ENCODE data around the gene ULK4. TPM values are rescaled to one million over a fixed set of nuclear protein-coding genes. Genes with fewer than 3 reads are reported as not detected.

The ULK4 gene
- total RNA-seq, 1 experiment from 2014 or later: 6.3 TPM

DNA sequence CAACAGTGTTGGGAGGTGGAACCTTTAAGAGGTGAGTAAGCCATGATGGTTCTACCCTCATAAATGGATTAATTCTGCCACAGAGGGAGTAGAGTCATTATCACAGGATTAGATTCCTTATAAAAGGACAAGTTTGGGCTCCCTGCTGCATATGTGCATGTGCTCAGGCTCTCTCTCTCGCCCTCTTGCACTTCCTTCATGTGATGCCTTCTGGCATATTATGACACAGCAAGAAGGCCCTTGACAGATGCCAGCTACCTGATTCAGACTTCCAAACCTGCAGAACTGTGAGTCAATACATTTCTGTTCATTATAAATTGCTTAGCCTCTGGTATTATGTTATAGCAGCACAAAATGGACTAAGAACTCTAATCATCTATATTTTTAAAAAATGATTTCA lies 557.3 kb downstream of the ULK4 start:
- no peak for DNase-seq (ENCODE audit: low read depth, low spot score)
- Histone ChIP-seq H3K4me1 (ENCODE audit: control insufficient read depth in 1 of 2, insufficient read depth in 2 of 2, low read length in 2 of 2) (no peaks in the 10 kb centered on the region), H3K9me2 (ENCODE audit: insufficient read depth) (no peaks in the 10 kb centered on the region), H3K4me2 (ENCODE audit: low read length) (no peak overlapping the region), H3K27ac (ENCODE audit: low read depth, low read length) (no peak overlapping the region), H4K20me1 (ENCODE audit: insufficient read depth) (no peaks in the 10 kb centered on the region), H2AFZ (ENCODE audit: low read depth, low read length, poor library complexity, severe bottlenecking) (no peak overlapping the region), H3K79me2 (ENCODE audit: insufficient read depth, low read length) (no peaks in the 10 kb centered on the region), H3K36me3 (ENCODE audit: control insufficient read depth in 1 of 2, insufficient read depth in 2 of 2, low read length in 2 of 2) (no peaks in the 10 kb centered on the region), H3K4me3 (replicated peaks in 1 of 2; ENCODE audit: low read depth in 1 of 2, low read length in 2 of 2) (no peak overlapping the region), H3K27me3 (ENCODE audit: insufficient read depth, low read length) (no peaks in the 10 kb centered on the region), H3K9me3 (ENCODE audit: control insufficient read depth in 1 of 2, insufficient read depth in 1 of 2, low read depth in 1 of 2, low read length in 2 of 2) (no peaks in the 10 kb centered on the region), H3K9ac (ENCODE audit: low read length) (no peak overlapping the region)
- no TSS peak for BruUV-seq (replicated peaks)
- ChIA-PET RAD21 (ENCODE audit: low non-redundant PET in 1 of 2, low total read pairs in 2 of 2, uncharacterized antibody in 2 of 2, unreplicated experiment in 2 of 2) (no interaction called here), CTCF (no interaction called here), POLR2A (no interaction called here)
- intact Hi-C loops (cut with micrococcal nuclease): no loop called here
- TF ChIP-seq, protein P1, sequence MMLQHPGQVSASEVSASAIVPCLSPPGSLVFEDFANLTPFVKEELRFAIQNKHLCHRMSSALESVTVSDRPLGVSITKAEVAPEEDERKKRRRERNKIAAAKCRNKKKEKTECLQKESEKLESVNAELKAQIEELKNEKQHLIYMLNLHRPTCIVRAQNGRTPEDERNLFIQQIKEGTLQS (IDR thresholded peaks at IDR 0.05): no peak
- TF ChIP-seq POLR2A (IDR thresholded peaks at IDR 0.05; ENCODE audit: borderline replicate concordance, extremely low read depth, insufficient read depth, insufficient read length) (no peak), SRF (IDR thresholded peaks at IDR 0.05; ENCODE audit: low read depth) (no peak), ZFX (IDR thresholded peaks at IDR 0.05) (no peak), SIN3A (IDR thresholded peaks at IDR 0.05; ENCODE audit: low read depth) (no peak), TCF7L2 (IDR thresholded peaks at IDR 0.05; ENCODE audit: borderline replicate concordance, extremely low read depth, insufficient read depth, insufficient read length) (no peak), EZH2 (IDR thresholded peaks at IDR 0.05) (no peak), YY1 (IDR thresholded peaks at IDR 0.05; ENCODE audit: extremely low read depth, insufficient replicate concordance, low read depth, low read length) (no peak)
- TF ChIP-seq, protein P2, sequence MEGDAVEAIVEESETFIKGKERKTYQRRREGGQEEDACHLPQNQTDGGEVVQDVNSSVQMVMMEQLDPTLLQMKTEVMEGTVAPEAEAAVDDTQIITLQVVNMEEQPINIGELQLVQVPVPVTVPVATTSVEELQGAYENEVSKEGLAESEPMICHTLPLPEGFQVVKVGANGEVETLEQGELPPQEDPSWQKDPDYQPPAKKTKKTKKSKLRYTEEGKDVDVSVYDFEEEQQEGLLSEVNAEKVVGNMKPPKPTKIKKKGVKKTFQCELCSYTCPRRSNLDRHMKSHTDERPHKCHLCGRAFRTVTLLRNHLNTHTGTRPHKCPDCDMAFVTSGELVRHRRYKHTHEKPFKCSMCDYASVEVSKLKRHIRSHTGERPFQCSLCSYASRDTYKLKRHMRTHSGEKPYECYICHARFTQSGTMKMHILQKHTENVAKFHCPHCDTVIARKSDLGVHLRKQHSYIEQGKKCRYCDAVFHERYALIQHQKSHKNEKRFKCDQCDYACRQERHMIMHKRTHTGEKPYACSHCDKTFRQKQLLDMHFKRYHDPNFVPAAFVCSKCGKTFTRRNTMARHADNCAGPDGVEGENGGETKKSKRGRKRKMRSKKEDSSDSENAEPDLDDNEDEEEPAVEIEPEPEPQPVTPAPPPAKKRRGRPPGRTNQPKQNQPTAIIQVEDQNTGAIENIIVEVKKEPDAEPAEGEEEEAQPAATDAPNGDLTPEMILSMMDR (IDR thresholded peaks at IDR 0.05 in 2 of 3, conservative IDR thresholded peaks at IDR 0.05 in 1 of 3; ENCODE audit: borderline replicate concordance in 1 of 3, insufficient read depth in 1 of 3, low read depth in 2 of 3, low read length in 2 of 3): no peak
- ATAC-seq: no peak

DNA sequence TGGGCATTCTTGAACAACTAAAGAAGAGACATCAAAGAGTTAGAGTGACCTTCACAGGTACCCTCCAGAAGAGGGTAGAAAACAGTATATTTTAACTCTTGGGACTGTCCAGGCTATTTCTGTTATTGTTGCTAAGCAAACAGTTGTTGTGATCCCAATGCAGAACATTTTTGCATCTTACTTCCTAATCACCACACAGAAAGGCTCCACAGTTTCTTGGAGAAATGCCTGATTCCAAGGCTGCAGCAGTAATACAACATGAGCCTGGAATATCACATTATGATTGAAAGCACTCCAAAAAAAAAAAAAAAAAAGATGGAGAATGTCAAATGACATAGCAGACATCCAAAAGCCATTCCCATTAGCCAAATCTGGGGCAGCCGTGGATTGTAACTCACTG lies 567.0 kb downstream of the ULK4 start:
- DNase-seq (ENCODE audit: low read depth, low spot score): no peak
- Histone ChIP-seq H3K4me1 (ENCODE audit: control insufficient read depth in 1 of 2, insufficient read depth in 2 of 2, low read length in 2 of 2) (no peaks in the 10 kb centered on the region), H3K27ac (ENCODE audit: low read depth, low read length) (no peak overlapping the region), H3K36me3 (ENCODE audit: control insufficient read depth in 1 of 2, insufficient read depth in 2 of 2, low read length in 2 of 2) (no peaks in the 10 kb centered on the region), H2AFZ (ENCODE audit: low read depth, low read length, poor library complexity, severe bottlenecking) (no peak overlapping the region), H3K79me2 (ENCODE audit: insufficient read depth, low read length) (no peaks in the 10 kb centered on the region), H3K9me2 (ENCODE audit: insufficient read depth) (no peaks in the 10 kb centered on the region), H3K4me2 (ENCODE audit: low read length) (no peak overlapping the region), H3K9ac (ENCODE audit: low read length) (no peak overlapping the region), H3K9me3 (ENCODE audit: control insufficient read depth in 1 of 2, insufficient read depth in 1 of 2, low read depth in 1 of 2, low read length in 2 of 2) (no peaks in the 10 kb centered on the region), H3K27me3 (ENCODE audit: insufficient read depth, low read length) (no peaks in the 10 kb centered on the region), H3K4me3 (replicated peaks in 1 of 2; ENCODE audit: low read depth in 1 of 2, low read length in 2 of 2) (no peak overlapping the region), H4K20me1 (ENCODE audit: insufficient read depth) (no peaks in the 10 kb centered on the region)
- no peak for ATAC-seq
- RAD21 ChIA-PET (ENCODE audit: low non-redundant PET in 1 of 2, low total read pairs in 2 of 2, uncharacterized antibody in 2 of 2, unreplicated experiment in 2 of 2): no interaction called here
- CTCF ChIA-PET: no interaction called here
- POLR2A ChIA-PET: no interaction called here
- no TSS peak for BruUV-seq (replicated peaks)
- intact Hi-C loops (cut with micrococcal nuclease): no loop called here
- TF ChIP-seq SP1 (IDR thresholded peaks at IDR 0.05; ENCODE audit: low read depth): no peak
- TF ChIP-seq, protein P3, sequence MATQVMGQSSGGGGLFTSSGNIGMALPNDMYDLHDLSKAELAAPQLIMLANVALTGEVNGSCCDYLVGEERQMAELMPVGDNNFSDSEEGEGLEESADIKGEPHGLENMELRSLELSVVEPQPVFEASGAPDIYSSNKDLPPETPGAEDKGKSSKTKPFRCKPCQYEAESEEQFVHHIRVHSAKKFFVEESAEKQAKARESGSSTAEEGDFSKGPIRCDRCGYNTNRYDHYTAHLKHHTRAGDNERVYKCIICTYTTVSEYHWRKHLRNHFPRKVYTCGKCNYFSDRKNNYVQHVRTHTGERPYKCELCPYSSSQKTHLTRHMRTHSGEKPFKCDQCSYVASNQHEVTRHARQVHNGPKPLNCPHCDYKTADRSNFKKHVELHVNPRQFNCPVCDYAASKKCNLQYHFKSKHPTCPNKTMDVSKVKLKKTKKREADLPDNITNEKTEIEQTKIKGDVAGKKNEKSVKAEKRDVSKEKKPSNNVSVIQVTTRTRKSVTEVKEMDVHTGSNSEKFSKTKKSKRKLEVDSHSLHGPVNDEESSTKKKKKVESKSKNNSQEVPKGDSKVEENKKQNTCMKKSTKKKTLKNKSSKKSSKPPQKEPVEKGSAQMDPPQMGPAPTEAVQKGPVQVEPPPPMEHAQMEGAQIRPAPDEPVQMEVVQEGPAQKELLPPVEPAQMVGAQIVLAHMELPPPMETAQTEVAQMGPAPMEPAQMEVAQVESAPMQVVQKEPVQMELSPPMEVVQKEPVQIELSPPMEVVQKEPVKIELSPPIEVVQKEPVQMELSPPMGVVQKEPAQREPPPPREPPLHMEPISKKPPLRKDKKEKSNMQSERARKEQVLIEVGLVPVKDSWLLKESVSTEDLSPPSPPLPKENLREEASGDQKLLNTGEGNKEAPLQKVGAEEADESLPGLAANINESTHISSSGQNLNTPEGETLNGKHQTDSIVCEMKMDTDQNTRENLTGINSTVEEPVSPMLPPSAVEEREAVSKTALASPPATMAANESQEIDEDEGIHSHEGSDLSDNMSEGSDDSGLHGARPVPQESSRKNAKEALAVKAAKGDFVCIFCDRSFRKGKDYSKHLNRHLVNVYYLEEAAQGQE (IDR thresholded peaks at IDR 0.05; ENCODE audit: low read depth): no peak
- TF ChIP-seq, protein P2 (IDR thresholded peaks at IDR 0.05 in 2 of 3, conservative IDR thresholded peaks at IDR 0.05 in 1 of 3; ENCODE audit: borderline replicate concordance in 1 of 3, insufficient read depth in 1 of 3, low read depth in 2 of 3, low read length in 2 of 3): no peak
- TF ChIP-seq SRF (IDR thresholded peaks at IDR 0.05; ENCODE audit: low read depth): no peak
- no peak for TF ChIP-seq YY1 (IDR thresholded peaks at IDR 0.05; ENCODE audit: extremely low read depth, insufficient replicate concordance, low read depth, low read length)
- no peak for TF ChIP-seq FOSL1 (IDR thresholded peaks at IDR 0.05; ENCODE audit: low read depth)
- no peak for TF ChIP-seq SIN3A (IDR thresholded peaks at IDR 0.05; ENCODE audit: low read depth)
- TF ChIP-seq JUND (IDR thresholded peaks at IDR 0.05): no peak
